Measurements from ENCODE around the gene GAS5.
"Not testable (repeated sequence)": the region's sequence is repeated elsewhere in the genome, so short reads cannot be mapped to it uniquely, and the experiment has no call there.

The GAS5 gene

GRCh38 chr1:173868266-173869020, 654 bp upstream of the GAS5 start, which contains the start of gene ZBTB37:
ZBTB37 (plus strand) TSS chr1:173868380; CDS start chr1:173870226, 1,846 bp downstream.
- DNase-seq = peak; percentile 89

GRCh38 chr1:173867141-173867752, 542 bp downstream of the GAS5 start:
- no peak for DNase-seq

GRCh38 chr1:173866413-173867115, 1.2 kb downstream of the GAS5 start:
- no peak for DNase-seq

- no peak for DNase-seq
These were observed 2.2 kb downstream of the GAS5 start for GRCh38 chr1:173865468-173866164.

- no peak for DNase-seq
These were observed 3.5 kb downstream of the GAS5 start for GRCh38 chr1:173864179-173864867.

- no peak for DNase-seq
These were observed 4.3 kb downstream of the GAS5 start for GRCh38 chr1:173863224-173864161.

GRCh38 chr1:173862769-173863223, 5.0 kb downstream of the GAS5 start:
- no peak for DNase-seq

GRCh38 chr1:173862146-173862768, 5.5 kb downstream of the GAS5 start:
- not testable (repeated sequence) for DNase-seq

- DNase-seq = no peak
These were observed 6.1 kb downstream of the GAS5 start for GRCh38 chr1:173861731-173862145.

- no peak for DNase-seq
These were observed 7.7 kb downstream of the GAS5 start for GRCh38 chr1:173860065-173860464.

GRCh38 chr1:173859547-173859946, 8.2 kb downstream of the GAS5 start:
- DNase-seq = not testable (repeated sequence)

GRCh38 chr1:173857363-173857917, 10.3 kb downstream of the GAS5 start:
- DNase-seq = no peak

- no peak for DNase-seq
These were observed 10.9 kb downstream of the GAS5 start for GRCh38 chr1:173856903-173857302.

GRCh38 chr1:173856014-173856413, 11.8 kb downstream of the GAS5 start:
- no peak for DNase-seq

- DNase-seq = no peak
These were observed 14.7 kb downstream of the GAS5 start for GRCh38 chr1:173853074-173853473.

GRCh38 chr1:173852105-173852504, 15.7 kb downstream of the GAS5 start:
- no peak for DNase-seq

- DNase-seq = no peak
These were observed 35.0 kb downstream of the GAS5 start for GRCh38 chr1:173832748-173833147.

GRCh38 chr1:173827611-173828010, 40.2 kb downstream of the GAS5 start:
- no peak for DNase-seq

- DNase-seq = peak; percentile 87
These were observed 43.3 kb downstream of the GAS5 start, which contains the start of the genes CENPL and DARS2 for GRCh38 chr1:173824315-173825081. CENPL (minus strand) TSS chr1:173824883; CDS start chr1:173811299, 13,584 bp downstream. DARS2 (plus strand) TSS chr1:173824673; CDS start chr1:173825230, 557 bp downstream.

Data from activated T-cell treated with anti-CD3 and anti-CD28 coated beads, Interleukin-2, amount 50 U/mL, for 1 hour (primary cell).